Testis (tissue), 2 donors: Measurements from ENCODE around the gene GDF9.

ENCODE experiments used
- POLR2A ChIP-seq: fragments of 450-650 bp; IDR thresholded peaks from one replicate; pipeline ENCODE4 v1.6.1; 2017; ENCODE audit warnings: antibody characterized with exemption, mild to moderate bottlenecking, moderate library complexity
- TF ChIP-seq, protein P1 (sequence below), 3 experiments: fragments of 450-650 bp in 2 of 3; fragments of 200-600 bp in 1 of 3; sonication (generic) in 1 of 3; IDR thresholded peaks; one replicate each; pipeline ENCODE4 v1.5.1; 2016 to 2019; ENCODE audit warnings: antibody characterized with exemption in 3 of 3, mild to moderate bottlenecking in 2 of 3, moderate library complexity in 1 of 3

DNA sequence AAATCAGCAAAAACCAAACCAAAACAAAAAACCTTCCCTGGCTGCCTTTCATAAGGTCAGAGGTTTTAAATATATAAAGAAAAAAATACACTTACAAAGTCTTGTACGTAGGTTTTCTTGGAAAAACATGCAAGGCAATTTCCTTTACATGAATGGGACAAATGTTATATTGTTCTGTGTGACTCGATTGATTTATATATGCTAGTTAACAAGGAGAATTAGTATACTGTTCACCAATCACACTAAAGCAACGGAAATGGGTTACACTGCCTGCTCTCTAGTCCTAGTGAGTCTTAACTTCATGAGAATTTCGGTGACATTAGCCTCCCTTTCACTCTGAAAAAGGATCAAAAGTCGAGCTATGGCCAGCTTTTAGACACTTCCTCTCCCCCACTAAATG lies 5.5 kb downstream of the GDF9 start:
- TF ChIP-seq, protein P1, sequence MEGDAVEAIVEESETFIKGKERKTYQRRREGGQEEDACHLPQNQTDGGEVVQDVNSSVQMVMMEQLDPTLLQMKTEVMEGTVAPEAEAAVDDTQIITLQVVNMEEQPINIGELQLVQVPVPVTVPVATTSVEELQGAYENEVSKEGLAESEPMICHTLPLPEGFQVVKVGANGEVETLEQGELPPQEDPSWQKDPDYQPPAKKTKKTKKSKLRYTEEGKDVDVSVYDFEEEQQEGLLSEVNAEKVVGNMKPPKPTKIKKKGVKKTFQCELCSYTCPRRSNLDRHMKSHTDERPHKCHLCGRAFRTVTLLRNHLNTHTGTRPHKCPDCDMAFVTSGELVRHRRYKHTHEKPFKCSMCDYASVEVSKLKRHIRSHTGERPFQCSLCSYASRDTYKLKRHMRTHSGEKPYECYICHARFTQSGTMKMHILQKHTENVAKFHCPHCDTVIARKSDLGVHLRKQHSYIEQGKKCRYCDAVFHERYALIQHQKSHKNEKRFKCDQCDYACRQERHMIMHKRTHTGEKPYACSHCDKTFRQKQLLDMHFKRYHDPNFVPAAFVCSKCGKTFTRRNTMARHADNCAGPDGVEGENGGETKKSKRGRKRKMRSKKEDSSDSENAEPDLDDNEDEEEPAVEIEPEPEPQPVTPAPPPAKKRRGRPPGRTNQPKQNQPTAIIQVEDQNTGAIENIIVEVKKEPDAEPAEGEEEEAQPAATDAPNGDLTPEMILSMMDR (IDR thresholded peaks at IDR 0.05) = no peak
- TF ChIP-seq POLR2A = no peak
